NB4 (cell line): ENCODE measurements around the gene PIP4K2A.

ENCODE experiments used
- DNase-seq: peaks from one replicate; pipeline ENCODE4 v3.0.0; 2010; ENCODE audit warnings: low read depth
- H3K4me3 ChIP-seq: one replicate; pipeline ENCODE4 v1.5.1; 2011; ENCODE audit warnings: mild to moderate bottlenecking, low read depth, low read length, moderate library complexity
- MAX ChIP-seq: IDR thresholded peaks from 2 replicates; pipeline ENCODE4 v1.6.1; 2011; ENCODE audit warnings: low read depth, low read length
- MYC ChIP-seq: IDR thresholded peaks from 2 replicates; pipeline ENCODE4 v1.6.1; 2011; ENCODE audit warnings: low read depth, low read length
- POLR2A ChIP-seq: IDR thresholded peaks from 2 replicates; pipeline ENCODE4 v1.6.1; 2011; ENCODE audit warnings: mild to moderate bottlenecking; ENCODE audit not compliant: insufficient read length; ENCODE audit errors: extremely low read depth
- TF ChIP-seq, protein P1 (sequence below): IDR thresholded peaks from one replicate; pipeline ENCODE4 v1.5.1; 2012; ENCODE audit warnings: low read depth, low read length

PIP4K2A gene

GRCh38 chr10:22681301-22681700, 33.1 kb downstream of the PIP4K2A start:
- TF ChIP-seq MAX (no peak), POLR2A (no peak), MYC (no peak)
- TF ChIP-seq, protein P1, sequence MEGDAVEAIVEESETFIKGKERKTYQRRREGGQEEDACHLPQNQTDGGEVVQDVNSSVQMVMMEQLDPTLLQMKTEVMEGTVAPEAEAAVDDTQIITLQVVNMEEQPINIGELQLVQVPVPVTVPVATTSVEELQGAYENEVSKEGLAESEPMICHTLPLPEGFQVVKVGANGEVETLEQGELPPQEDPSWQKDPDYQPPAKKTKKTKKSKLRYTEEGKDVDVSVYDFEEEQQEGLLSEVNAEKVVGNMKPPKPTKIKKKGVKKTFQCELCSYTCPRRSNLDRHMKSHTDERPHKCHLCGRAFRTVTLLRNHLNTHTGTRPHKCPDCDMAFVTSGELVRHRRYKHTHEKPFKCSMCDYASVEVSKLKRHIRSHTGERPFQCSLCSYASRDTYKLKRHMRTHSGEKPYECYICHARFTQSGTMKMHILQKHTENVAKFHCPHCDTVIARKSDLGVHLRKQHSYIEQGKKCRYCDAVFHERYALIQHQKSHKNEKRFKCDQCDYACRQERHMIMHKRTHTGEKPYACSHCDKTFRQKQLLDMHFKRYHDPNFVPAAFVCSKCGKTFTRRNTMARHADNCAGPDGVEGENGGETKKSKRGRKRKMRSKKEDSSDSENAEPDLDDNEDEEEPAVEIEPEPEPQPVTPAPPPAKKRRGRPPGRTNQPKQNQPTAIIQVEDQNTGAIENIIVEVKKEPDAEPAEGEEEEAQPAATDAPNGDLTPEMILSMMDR = no peak
- no peak overlapping the region for H3K4me3 ChIP-seq
- no peak for DNase-seq

DNA sequence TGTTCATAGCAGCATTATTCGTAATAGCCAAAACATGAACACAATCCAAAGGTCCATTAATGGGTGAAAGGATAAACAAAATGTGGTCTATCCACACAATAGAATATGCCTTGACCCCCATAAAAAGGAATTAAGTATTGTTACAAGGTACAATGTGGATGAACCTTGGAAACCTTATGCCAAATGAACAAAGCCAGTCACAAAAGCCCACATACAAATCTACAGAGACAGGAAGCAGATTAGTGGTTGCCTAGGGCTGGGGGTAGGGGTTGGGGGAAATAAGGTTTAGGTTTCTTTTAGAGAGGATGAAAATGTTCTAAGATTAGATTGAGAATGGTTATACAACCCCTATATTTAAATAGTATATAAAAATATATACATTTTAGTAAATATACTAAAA, 34.8 kb downstream of the PIP4K2A start:
- DNase-seq = no peak
- TF ChIP-seq POLR2A = no peak
- TF ChIP-seq MAX = no peak
- TF ChIP-seq, protein P1 = no peak
- no peak for TF ChIP-seq MYC

GRCh38 chr10:22677333-22677732, 37.0 kb downstream of the PIP4K2A start:
- DNase-seq = no peak
- no peak overlapping the region for H3K4me3 ChIP-seq
- TF ChIP-seq MAX (no peak), POLR2A (no peak), MYC (no peak)
- TF ChIP-seq, protein P1 = no peak

More for the DNA sequence above, 34.8 kb downstream of the PIP4K2A start:
- H3K4me3 ChIP-seq = no peak overlapping the region

- H3K4me3 ChIP-seq = no peak overlapping the region
Observed at GRCh38 chr10:22676435-22676834, 37.9 kb downstream of the PIP4K2A start.

DNA sequence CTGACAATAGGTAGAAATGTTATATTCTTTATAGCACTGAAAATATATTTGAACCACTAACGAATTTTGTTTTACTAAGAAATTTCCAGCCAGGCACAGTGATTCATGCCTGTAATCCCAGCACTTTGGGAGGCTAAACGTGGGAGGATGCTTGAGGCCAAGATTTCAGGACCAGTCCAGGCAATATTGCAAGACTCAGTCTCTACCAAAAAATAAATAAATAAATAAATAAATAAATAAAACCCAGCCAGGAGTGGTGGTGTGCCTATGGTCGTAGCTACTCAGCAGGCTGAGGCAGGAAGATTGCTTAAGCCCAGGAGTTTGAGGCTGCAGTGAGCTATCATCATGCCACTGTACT, 39.8 kb downstream of the PIP4K2A start:
- H3K4me3 ChIP-seq = no peak overlapping the region
- no peak for DNase-seq
- TF ChIP-seq MAX = no peak
- TF ChIP-seq MYC = no peak
- TF ChIP-seq POLR2A = no peak
- TF ChIP-seq, protein P1 = no peak

More at GRCh38 chr10:22676435-22676834, 37.9 kb downstream of the PIP4K2A start:
- no peak for DNase-seq
- TF ChIP-seq POLR2A (no peak), MYC (no peak), MAX (no peak)
- TF ChIP-seq, protein P1 = no peak
